ENCODE measurements around the gene PLEKHH1.

DNA sequence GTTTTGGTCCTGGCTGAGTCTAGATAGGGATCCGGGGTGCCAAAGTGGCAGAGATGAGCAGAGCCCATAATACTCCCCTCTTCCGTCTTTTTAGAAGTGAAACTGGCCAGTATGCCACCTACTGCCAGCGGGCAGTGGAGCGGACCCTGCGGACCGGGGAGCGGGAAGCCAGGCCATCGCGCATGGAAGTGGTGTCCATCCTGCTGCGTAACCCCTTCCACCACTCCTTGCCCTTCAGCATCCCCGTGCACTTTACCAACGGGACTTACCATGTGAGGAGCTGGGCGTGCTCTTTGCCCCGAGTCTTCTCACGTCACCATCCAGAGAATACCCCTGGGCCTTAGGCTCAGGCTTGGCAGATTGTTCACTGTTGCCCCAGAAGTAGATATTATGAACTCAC, 46.0 kb downstream of the PLEKHH1 start:
- TF ChIP-seq GATA3 (IDR thresholded peaks at IDR 0.05; ENCODE audit: low read depth, low read length): no peak
- TF ChIP-seq GATA2 (IDR thresholded peaks at IDR 0.05; ENCODE audit: low read depth, low read length): no peak
